22Rv1 (cell line): ENCODE results near the gene RPN2.

ENCODE experiments used
- ZFX ChIP-seq: fragments of 450-650 bp; IDR thresholded peaks from 2 replicates; pipeline ENCODE4 v1.6.1; 2017; ENCODE audit warnings: antibody characterized with exemption, borderline replicate concordance
- TF ChIP-seq, protein P1 (sequence below): fragments of 450-650 bp; IDR thresholded peaks from 2 replicates; pipeline ENCODE4 v1.5.1; 2017; ENCODE audit warnings: mild to moderate bottlenecking

DNA sequence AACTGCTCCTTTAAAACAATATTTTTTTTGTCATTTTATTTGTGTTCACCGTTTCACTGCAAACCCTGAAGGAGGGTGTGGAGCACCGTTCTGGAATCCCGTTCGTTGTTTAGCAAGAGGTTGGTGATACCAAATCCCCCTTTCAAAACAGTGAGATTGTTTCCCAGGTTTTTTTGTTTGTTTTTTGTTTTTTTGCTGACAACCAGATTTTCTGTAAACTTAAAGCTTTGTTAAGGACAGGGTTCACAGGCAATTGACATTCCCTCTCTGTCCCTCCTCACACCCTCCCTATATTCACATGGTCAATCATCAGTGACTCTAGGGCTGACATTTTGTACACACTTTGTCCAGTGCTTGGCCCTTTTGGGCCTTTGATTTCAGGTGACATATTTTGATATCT, 21.2 kb downstream of the RPN2 start:
- TF ChIP-seq, protein P1, sequence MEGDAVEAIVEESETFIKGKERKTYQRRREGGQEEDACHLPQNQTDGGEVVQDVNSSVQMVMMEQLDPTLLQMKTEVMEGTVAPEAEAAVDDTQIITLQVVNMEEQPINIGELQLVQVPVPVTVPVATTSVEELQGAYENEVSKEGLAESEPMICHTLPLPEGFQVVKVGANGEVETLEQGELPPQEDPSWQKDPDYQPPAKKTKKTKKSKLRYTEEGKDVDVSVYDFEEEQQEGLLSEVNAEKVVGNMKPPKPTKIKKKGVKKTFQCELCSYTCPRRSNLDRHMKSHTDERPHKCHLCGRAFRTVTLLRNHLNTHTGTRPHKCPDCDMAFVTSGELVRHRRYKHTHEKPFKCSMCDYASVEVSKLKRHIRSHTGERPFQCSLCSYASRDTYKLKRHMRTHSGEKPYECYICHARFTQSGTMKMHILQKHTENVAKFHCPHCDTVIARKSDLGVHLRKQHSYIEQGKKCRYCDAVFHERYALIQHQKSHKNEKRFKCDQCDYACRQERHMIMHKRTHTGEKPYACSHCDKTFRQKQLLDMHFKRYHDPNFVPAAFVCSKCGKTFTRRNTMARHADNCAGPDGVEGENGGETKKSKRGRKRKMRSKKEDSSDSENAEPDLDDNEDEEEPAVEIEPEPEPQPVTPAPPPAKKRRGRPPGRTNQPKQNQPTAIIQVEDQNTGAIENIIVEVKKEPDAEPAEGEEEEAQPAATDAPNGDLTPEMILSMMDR = no peak
- no peak for TF ChIP-seq ZFX
